ENCODE results near the gene HPS1.

The HPS1 gene

DNA sequence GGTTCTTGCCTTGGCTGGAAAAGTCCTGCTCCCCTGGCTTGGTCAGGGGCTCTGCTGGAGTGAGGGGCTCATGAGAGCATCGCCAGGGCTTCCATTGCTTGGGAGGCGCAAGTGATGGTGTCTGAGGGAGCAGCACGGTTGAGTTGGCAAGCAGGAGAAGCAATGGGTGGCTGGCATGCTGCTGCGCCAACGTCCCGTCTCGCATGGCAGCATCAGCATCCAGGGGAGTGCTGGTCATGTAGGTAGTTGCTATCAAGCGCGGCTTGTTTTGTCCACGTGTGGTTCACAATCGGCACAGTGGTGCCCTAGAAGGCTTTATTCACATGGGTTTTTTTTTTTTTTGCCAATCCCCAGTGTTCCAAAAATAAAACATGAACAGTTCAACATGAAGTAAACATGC lies 35.6 kb downstream of the HPS1 start:
- DNase-seq: no peak

DNA sequence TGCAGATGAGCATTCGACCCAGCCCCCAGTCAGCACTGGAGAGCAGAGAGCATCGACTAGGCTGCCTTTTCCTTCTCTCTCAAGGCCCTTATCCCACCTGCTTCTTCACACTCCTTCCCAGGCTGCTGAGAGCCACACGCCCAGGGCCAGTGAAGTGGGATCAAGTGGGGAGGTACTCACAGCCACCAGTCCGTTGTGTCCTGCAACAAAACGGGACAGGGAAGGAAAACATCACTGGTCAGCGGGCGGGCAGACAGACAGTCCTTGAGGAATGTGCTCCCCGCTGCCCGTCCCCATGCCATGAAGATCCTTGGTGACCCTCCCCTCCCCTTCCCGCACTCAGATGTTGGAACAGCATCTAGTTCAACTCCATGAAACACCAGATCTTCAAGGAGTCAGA lies 36.0 kb downstream of the HPS1 start:
- no peak for DNase-seq

DNA sequence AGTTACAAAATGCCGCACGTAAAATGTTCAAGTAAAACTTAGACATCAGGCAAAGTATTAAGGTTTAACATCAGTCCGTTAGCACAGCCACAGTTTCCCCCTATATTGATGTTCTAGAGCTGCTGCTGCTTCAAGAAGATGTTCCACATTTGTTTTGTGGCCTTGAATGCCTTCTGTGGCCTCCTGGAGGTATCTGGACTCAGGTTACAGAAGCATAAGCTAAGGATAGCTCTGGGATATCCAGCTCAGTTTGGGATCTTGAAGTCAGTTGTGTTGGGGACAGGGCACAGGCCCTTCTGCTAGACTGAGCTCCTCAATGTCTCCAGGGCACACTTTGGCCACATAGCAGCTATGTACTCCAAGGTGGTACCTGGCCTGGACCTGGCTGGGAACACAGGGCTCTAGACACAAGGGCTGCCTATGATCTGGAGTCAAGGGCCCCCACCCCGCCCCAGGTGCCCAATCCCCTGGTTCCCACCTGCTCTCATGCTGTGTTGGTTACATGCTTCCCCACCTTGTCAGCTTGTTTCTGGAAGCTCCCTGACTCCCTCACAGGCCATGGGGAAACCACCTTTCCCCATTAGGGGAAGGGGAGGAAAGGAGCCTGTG lies 36.5 kb downstream of the HPS1 start:
- DNase-seq: no peak

DNA sequence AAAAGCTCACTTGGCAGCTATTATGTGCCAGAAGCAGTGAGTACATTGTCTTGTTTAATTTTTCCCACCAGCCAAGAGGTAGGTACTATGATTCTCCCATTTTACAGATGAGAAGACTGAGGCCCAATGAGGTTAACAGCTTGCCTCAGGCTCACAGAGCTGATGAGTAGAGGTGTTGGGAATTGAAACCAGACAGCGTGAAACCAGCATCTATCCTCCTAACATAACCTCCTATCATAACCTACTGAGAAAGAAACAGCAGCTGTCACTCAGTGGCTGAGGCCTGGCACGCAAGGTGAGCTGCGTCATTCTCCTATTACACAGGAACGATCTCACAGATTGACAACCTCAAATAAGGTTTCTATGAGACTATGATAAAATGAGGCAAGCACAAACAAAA lies 37.9 kb downstream of the HPS1 start:
- no peak for DNase-seq

DNA sequence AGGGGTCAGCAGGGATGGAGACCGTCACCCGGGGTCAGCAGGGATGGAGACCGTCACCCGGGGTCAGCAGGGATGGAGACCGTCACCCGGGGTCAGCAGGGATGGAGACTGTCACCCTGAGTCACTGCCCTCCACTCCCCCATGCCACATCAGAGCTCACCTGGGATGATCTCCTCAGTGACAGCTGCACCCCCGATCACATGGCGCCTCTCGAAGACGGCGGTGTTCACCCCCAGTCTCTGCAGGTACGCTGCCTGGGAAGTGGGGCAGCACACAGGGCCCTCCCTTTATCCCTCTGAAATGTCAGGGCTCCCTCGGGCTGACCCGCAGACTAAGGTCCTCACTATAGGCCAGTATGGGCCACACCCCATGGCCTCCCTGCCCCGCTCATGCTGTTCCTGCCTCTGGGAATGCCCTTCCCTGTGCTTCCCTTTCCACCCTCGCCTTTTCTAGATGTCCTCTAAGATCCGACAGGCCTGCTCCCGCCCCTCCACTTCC lies 38.9 kb downstream of the HPS1 start:
- DNase-seq: no peak

DNA sequence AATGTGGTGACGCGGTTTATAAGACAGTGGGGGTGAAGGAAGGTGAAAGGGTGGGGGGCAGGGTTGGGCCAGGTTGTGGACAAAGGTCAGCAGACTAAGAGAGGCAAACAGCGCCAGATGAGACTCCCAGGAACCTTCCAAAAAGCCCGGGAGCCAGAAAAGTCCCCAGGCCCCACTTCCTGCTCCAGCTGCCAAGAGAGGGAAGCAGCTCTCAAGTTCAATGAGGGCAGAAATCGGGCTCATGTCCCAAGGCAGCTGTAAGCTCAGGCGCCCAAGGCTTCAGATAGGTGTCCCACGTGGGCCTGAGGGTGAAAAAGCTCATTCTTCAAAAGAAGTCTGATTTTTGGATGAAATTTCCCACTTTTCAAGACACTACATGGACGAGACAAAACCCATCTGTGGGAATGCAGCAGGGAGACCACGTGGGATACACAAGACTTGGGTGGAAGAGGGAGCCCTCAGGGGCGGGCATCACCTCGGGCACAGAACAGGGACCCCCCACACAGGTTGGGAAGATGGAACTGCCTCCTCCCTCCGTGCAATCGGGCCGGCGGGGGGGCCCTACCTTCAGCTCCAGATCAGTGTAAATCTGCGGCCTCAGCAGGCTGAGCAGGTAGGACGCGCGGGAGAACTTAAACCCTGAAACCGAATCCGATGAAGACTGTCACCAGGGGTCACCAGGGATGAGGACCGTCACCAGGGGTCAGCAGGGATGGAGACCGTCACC lies 39.6 kb downstream of the HPS1 start:
- no peak for DNase-seq

DNA sequence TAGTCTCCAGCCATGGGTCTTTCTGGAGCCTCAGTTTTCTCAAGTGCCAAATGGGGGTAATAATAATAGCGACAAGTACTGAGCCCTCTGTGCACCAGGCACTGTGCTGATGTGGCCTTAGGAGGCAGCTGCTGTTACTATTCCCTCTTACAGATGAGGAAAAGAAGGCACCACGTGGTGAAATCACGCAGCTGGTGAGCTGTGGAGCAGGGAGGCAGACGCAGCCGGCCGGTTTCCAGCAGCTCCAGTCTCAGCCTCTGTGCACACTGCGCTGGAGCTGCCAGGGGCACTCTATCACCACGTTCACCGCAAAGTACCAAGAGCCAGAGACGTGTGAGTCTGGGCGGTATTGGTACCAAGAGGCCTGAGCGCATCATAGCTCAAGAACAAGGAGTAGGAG lies 41.3 kb downstream of the HPS1 start:
- no peak for DNase-seq

DNA sequence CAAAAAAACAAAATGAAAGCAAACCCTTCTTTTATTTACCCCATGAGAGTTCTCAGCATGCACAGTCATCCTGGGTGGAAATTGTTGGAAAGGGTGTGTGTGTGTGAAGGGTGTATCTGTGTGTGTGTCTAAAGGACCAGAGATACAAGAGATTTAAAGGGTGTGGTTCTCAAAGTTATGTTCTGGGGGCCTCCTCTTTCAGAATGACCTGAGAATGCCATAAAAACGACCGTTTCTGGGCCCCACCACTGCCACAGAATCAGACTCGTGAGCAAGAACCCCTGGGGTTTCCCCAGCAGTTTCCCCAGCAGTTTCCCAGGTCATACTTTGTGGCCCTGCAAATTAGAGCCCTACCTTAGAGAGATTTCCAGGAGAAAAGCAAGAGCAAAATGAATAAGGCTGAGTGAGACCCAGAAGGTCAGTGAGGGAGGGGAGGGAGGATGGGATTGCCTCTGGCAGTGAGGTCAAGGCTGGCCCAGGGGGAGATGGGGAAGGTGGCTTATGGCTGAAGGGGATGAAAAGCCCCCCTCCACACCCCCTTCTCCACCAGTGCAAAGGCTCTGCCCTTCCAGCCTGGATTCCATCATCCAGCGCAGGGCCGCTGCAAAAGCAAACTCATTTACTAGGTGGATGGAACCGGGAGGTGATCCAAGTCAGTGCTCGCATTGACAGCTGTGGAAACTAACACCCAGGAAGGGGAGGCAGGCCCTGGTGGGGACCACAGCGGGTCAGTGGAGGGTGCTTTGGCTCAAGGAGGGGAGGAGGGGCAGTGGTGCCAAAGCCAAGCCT lies 42.0 kb downstream of the HPS1 start:
- DNase-seq: peak in 1 of 2 donors; percentile 10

DNA sequence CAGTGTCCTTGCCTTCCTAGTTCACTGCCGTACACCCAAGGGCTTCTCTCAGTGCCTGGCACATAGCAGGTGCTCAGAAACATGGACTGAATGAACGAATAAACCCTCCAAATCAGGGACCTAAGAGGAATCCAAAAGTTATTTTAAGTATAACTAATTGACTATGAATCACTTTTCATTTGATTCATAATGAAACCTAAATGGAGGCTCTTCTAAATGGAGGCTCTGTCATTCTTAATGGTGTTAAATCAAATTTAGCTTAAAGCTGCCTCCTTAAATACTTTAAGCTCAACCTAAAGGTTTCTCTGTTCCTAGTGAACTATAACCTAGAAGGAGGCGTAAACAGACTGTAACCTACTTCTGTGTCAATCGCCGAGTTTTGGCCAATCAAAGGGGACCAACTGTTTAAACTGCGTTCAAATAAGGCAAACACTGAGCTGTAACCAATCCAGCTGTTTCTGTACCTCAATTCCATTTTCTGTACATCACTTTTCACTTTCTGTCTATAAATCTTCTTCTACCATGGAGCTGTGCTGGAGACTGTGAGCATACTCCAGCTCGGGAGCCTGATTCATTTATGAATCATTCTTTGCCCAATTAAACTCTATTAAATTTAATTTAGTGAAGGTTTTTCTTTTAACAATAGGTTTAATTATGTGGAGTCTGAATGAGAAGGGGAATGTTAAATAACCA lies 42.8 kb downstream of the HPS1 start:
- no peak for DNase-seq

DNA sequence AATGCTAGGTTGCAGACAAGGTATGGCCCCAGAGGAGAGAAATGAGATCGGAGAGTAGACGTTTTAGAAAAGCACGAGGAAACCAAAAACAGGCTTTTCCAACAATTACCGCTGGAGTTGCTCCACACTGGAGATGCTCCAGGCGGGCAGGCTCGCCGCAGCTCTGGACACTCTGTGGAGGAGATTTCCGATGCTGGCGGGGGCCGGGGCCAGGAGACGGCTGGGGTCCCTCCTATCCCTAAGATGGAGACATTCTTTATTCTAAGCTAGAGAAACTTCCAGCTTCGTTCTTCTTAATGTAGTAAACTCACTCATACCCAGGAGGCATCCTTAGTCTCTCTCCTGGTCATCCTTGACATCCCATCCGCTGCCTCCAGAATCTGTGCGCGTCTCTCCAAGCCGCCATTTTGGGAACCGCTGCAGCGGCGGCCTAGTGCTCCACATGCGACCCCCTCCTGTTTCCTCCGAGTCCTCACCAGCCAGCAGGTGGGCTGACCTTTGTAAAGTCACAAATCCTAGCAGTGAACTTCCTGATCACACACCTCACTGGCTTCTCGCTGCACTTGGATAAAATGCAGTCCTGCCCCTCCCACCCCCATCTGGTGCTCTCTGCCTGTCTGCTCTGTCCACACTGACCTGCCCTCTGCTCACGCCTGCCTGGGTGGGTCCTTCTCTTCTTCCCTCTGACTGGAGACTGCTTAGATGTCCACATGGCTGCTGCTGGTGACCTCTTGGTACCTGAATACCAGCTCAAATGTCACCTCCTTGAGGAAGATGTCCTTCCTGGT lies 43.6 kb downstream of the HPS1 start:
- DNase-seq: no peak

DNA sequence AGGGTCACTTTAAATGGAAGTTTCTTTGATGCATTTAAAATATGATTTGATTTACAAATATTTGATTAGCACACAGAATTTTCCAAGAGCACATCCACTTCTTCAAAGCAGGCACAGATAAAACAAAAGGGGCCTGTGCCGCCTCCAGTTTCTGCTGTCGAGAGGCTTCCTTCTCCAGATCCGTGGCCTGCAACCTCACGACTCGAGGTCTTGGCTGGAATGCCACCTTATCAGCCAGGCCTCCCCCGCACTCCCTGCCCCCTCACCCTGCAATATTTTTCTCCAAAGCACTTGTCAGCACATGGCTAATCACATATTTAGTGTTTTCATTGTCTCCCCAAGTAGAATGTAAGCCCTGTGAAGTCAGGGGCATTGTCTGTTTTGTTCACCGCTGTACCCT lies 44.3 kb downstream of the HPS1 start:
- no peak for DNase-seq

DNA sequence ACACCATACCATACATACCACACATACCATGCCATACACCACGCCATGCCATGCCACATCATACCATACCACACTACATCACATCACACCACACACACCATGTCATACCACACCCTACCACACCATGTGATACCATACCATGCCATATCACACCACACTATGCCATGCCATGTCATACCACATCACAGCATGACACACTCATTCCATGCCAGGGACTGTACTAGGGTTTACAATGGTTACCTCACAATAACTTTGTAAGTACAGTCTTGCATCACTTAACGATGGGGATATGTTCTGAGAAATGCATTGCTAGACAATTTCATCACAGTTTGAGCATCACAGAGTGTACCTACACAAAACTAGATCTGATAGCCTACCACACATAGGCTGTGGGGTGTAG lies 46.3 kb downstream of the HPS1 start:
- DNase-seq: no peak

DNA sequence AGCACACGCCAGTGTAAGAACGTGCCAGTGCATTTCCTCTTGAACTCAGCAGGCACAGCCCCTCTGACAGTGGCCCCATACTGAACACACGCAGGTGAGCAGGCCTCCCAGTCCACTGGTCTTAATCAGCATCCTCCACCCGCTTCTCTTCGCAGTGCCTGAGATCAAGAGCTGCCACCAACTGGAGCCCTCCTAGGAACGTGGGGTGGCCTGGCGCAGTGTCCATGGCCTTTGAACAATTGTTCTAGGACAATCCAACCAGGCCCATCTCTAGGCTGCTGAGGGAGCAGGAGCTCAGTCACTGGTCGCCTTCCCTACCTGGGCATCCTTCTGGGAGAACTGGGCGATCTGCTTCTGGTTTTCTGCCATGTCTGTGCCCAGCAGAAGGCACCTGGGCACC lies 47.0 kb downstream of the HPS1 start:
- DNase-seq: no peak

DNA sequence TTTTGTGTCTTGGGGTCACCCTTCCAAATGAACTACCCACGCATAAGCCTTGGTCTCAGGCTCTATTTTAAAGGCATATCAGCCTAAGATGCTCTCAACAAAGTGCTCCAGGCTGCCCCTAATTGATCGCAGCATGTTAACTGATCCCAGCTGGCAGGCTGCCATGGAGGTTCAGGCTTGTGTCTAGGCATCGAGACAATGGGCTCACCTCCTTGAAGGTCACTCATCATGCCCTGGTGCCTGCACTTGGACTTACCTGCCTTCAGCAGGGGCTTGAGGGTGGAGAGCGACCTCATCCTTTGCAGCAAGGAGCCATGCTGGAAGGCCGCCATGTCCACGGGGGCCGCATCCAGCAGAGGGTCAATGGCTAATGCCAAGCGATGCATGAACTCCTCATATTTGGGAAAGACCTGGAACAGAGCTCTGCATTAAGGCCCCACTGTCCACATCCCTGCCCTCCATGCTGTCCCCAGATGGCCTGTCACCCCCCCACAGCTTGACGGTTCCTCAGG lies 49.6 kb downstream of the HPS1 start:
- DNase-seq: no peak

DNA sequence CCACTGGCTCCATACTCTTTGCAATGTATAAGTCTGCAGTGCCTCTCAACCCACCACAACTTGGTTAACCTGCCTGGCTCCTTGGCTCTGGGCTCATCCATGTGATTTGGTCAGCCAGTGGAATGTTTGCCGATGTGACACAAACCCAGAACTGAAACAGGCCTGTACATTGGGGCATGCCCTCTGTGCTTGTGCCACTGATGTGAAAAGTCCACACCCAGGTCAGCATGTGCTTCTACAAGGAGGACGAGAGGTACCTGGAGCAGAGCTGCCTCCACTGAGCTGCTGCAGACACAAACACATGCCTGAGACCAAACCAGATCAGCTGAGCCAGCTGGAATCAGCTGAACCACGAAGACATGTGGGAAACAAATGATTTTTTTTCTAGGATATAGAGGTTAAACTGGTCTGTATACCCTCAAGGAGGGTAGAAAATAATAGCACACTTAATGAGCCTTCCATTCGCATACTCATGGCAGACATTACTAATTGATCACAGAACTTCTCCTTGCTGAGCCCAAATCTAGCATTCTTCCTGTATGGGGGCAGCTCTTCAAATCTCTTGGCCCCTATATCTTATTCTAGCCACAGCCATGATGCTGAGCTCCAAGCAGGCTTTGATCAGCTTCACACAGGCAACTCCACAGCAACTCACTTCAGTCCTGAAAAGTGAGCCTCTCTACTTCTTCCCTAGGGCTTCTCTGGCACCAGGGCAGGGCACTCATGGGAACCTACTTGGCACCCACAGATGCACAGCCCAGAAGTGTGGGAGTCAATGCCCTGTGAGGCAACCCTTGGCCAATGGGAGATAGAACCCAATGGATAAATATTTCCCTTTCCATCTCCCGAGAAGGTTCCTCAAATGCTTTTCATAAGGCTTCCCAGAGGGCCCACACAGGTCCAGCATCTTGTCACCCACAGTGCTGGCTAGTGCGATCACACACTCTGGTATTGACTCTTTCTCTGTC lies 50.4 kb downstream of the HPS1 start:
- no peak for DNase-seq

DNA sequence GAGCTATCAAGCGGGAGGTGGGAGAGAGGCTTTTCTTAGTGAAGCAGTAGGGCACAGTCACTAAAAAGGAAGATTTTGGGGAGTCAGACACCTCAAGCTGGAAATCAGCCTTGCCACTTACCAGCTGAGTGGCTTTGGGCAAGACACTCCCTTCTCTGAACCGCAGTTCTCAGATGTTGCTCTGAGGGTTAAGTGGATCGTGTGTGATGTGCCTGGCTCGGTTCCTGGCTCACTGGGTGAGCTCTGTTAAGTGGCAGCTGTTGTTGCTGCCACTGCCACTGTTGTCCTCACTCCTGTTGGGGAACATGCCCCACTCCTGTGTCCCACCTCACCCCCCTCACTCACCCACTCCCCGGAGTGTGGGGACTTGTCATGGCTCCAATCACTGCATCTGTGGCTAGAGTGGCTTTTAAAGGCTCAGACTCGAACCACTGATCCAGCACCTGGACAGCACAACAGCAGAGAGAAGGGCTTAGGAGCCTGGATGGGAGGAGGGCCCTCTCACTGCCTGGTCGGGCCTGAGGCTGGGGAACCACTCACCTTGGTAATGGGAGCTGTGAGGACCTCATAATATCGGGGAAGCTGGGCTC lies 51.8 kb downstream of the HPS1 start:
- no peak for DNase-seq

DNA sequence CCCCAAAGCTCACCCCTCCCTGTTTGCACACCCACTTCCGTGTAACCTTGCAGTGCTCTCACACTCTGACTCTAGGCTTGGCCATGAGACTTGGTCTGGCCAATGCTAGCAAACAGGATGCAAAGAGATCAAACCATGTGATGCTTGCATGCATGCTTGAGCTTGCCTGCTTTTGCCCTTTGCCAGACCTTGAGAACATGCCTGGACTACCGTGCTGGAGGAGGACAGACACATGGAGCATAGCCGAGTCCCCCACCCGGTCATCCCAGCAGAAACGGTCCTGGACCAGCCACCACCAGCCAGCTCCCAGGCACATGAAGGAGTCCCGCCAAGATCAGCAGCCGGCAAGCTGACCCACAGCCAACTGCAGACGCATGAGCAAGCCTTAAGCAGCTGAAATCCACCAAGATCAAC lies 55.1 kb downstream of the HPS1 start:
- DNase-seq: no peak

DNA sequence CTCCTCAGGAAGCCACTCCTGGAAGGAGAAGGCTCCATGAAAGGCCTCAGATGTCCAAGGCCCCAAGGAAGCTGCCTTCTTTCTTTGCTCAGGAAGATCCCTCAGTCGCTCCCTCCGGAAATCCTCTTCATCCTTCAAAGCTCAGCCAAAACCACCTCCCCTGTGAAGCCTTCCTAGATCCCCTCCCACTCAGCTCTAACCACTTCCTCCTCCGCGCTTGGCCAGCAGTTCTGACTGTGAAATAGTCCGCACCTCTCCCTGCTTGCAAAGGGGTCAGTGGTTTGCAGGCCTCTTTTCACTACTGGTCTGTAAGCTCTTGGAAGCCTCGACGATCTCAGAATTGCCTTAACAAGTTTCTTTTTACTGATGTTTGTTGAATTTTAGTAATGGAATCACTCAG lies 55.7 kb downstream of the HPS1 start:
- DNase-seq: no peak

DNA sequence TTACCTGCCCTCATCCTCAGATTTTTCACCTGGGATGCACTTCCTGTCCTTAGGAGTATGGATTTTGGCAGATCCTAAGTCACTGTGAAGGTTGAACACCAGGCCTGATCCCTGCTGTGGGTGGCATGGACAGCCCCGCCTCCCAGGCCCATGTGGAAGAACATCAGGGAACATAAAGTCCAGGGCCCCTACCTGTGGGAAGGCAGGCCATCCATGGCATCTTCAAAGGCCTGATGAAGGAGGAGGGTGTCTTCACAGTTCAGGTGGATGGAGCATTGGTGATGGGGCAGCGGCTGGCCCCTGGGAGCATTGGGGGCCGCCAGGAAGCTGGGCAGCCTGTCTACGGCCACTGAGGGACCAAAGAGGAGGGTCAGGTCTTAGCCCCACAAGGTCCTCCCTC lies 56.3 kb downstream of the HPS1 start:
- DNase-seq: no peak

DNA sequence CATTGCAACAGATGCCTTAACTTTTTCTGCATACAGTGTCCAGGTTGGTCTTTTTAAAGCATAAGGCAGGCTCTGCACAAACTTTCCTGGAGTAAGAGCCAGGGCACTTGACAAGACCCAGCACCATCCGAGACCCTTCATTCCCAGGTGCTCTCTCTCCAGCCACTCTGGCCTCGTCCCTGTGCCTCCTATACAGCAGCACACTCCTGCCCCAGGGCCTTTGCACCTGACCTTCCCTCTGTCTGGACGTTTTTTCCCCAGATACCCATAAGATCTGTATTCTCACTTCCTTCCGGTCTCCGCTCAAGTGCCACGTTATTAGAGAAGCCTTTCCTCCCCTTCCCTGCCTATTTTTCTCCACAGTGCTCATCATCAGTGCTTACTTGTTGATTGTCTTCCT lies 57.3 kb downstream of the HPS1 start:
- DNase-seq: no peak

Measured in stimulated activated CD4-positive, alpha-beta T cell treated with anti-CD3 and anti-CD28 coated beads, Interleukin-2, amount 100 ng/mL, for 24 hours (primary cell).